HG03045 (cell line): ENCODE results near the gene SNPH.
A peak's percentile ranks its signal among the peaks of the same experiment; 100 is the strongest.
"Not testable (repeated sequence)": the region's sequence is repeated elsewhere in the genome, so short reads cannot be mapped to it uniquely, and the experiment has no call there.

Source experiments
- ATAC-seq: cut with Tn5 transposase; IDR thresholded peaks from one replicate; pipeline ENCODE4 v1.9.1; 2021; ENCODE audit warnings: mild to moderate bottlenecking, moderate library complexity; ENCODE audit not compliant: unreplicated experiment

Gene SNPH, protein sequence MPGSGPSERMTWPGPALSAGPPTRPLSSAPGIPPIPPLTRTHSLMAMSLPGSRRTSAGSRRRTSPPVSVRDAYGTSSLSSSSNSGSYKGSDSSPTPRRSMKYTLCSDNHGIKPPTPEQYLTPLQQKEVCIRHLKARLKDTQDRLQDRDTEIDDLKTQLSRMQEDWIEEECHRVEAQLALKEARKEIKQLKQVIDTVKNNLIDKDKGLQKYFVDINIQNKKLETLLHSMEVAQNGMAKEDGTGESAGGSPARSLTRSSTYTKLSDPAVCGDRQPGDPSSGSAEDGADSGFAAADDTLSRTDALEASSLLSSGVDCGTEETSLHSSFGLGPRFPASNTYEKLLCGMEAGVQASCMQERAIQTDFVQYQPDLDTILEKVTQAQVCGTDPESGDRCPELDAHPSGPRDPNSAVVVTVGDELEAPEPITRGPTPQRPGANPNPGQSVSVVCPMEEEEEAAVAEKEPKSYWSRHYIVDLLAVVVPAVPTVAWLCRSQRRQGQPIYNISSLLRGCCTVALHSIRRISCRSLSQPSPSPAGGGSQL

GRCh38 chr20:1266167-1266973 is at the start of gene SNPH:
SNPH (plus strand) TSS chr20:1266294; CDS start chr20:1296240, 29,946 bp downstream.
- peak; percentile 67 for ATAC-seq

- not testable (repeated sequence) for ATAC-seq
Observed at GRCh38 chr20:1216527-1217427, 49.3 kb upstream of the SNPH start.

DNA sequence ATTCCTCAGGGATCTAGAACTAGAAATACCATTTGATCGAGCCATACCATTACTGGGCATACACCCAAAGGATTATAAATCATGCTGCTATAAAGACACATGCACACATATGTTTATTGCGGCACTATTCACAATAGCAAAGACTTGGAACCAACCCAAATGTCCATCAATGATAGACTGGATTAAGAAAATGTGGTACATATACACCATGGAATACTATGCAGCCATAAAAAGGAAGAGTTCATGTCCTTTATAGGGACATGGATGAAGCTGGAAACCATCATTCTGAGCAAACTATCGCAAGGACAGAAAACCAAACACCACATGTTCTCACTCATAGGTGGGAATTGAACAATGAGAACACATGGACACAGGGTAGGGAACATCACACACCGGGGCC is 43.3 kb upstream of the SNPH start:
- ATAC-seq: not testable (repeated sequence)

- ATAC-seq: no peak
Observed at GRCh38 chr20:1224205-1224890, 41.7 kb upstream of the SNPH start.

DNA sequence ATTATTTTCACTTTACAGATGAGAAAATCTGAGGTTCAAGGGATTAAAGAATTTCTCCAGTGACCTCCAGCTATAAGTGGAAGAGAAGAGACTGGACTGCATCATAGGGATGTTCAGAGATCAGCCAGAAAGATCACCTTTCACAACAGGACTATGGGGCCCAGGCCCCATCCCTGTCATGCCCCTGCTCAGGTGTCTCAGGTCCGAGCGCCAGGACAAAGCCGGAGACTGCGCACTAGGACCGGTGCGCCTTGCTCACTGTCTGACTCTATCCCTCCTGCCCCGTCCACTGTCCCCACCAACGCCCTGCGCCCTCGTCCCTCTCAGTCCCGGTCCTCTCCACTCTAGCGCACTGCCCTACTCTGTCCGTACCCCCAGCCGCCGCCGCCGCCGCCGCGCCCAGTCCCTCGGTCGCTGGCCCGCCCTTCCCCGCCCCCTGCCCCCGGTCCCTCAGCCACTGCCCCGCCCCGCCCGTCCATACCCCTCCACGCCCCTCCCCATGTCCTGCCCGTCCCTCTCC is 40.8 kb upstream of the SNPH start:
- no peak for ATAC-seq

GRCh38 chr20:1225783-1226654 is 40.1 kb upstream of the SNPH start, which contains the start of gene RAD21L1:
RAD21L1 (plus strand) TSS chr20:1226044; CDS start chr20:1228454, 2,410 bp downstream.
- ATAC-seq: no peak

- no peak for ATAC-seq
Observed at GRCh38 chr20:1229541-1229940, 36.6 kb upstream of the SNPH start.

GRCh38 chr20:1232286-1233111 is 33.6 kb upstream of the SNPH start:
- ATAC-seq: no peak

- ATAC-seq: no peak
Observed at GRCh38 chr20:1240549-1240948, 25.5 kb upstream of the SNPH start.

DNA sequence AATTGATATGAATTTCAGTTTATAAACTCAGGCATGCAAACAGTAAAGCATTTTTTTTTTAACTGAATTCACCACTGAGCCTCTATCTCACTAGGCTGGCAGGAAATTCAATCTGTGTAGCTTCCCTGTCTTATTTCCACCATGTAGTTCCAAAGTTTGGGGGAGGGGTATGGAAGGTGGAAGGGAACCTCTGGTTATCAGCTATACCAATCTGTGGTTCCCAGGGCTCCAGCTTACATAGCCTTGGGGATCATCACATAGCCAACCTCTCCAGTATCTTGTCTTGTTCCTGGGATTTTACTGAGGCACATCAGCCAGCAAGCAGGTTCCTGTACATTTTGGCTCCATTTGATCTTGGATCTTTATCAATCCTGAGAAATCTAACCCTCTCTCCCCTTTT is 24.6 kb upstream of the SNPH start:
- ATAC-seq: no peak

DNA sequence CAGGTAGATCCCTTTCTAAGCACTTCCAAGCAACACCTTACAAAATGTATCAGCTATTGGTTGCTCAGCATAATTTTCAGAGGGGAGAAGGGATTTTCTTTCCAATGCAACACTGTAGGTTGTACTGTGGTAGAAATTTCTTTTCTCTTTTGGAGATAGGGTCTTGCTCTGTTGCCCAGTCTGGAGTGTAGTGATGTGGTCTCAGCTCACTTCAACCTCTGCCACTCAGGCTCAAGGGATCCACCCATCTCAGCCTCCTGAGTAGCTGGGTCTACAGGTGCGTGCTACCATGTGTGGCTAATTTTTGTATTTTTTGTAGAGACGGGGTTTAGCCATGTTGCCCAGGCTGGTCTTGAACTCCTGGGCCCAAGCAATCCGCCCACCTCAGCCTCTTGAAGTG is 24.0 kb upstream of the SNPH start:
- no peak for ATAC-seq

- ATAC-seq: no peak
Observed at GRCh38 chr20:1242530-1242929, 23.6 kb upstream of the SNPH start.

DNA sequence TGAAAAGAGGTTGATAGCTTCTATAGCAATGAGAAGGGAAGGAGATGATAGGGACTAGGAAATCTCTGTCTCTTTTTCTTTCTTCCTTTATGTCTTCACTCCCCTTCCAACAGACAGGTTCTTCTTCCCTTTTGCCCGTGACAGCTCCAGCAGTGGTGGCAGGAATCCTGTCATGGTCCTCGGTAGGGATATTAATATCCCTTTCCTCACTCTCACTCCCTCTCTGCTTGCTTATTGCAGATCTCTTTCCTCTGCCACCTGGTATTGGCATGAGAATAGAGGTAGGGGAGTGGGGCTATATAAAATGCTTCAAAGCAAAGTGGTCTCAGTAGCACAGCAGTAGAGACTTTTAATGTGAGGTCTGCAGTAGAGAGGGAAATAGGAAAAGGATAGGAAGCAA is 20.5 kb upstream of the SNPH start:
- no peak for ATAC-seq

GRCh38 chr20:1247689-1248088 is 18.4 kb upstream of the SNPH start:
- ATAC-seq: no peak

GRCh38 chr20:1250282-1250681 is 15.8 kb upstream of the SNPH start:
- ATAC-seq: not testable (repeated sequence)

- no peak for ATAC-seq
Observed at GRCh38 chr20:1252416-1252815, 13.7 kb upstream of the SNPH start.

GRCh38 chr20:1254254-1254653 is 11.8 kb upstream of the SNPH start:
- ATAC-seq: no peak

GRCh38 chr20:1255675-1256074 is 10.4 kb upstream of the SNPH start:
- ATAC-seq: no peak
